GM21723 (cell line): ENCODE measurements around the gene PRKD2.
"Not testable (repeated sequence)": the region's sequence is repeated elsewhere in the genome, so short reads cannot be mapped to it uniquely, and the experiment has no call there.

Experiments used
- ATAC-seq: cut with Tn5 transposase; IDR thresholded peaks from one replicate; pipeline ENCODE4 v1.9.1; 2021; ENCODE audit warnings: mild to moderate bottlenecking, moderate library complexity; ENCODE audit not compliant: unreplicated experiment

PRKD2 gene

GRCh38 chr19:46712768-46713338 lies 4.1 kb downstream of the PRKD2 start:
- ATAC-seq, result not testable (repeated sequence)

GRCh38 chr19:46710687-46711086 lies 6.2 kb downstream of the PRKD2 start:
- ATAC-seq, result no peak

- ATAC-seq, result no peak
These were observed 12.4 kb downstream of the PRKD2 start for GRCh38 chr19:46704379-46705076.

- no peak for ATAC-seq
These were observed 16.2 kb downstream of the PRKD2 start for GRCh38 chr19:46700704-46701103.

- ATAC-seq, result no peak
These were observed 18.3 kb downstream of the PRKD2 start for GRCh38 chr19:46698395-46699321.

- no peak for ATAC-seq
These were observed 19.5 kb downstream of the PRKD2 start for GRCh38 chr19:46697204-46697960.

GRCh38 chr19:46696866-46697203 lies 20.1 kb downstream of the PRKD2 start:
- no peak for ATAC-seq

GRCh38 chr19:46696052-46696451 lies 20.9 kb downstream of the PRKD2 start:
- no peak for ATAC-seq

- no peak for ATAC-seq
These were observed 23.2 kb downstream of the PRKD2 start for GRCh38 chr19:46693760-46694159.

GRCh38 chr19:46692918-46693722 lies 23.8 kb downstream of the PRKD2 start:
- no peak for ATAC-seq

- no peak for ATAC-seq
These were observed 25.0 kb downstream of the PRKD2 start for GRCh38 chr19:46691948-46692347.

GRCh38 chr19:46691104-46691503 lies 25.8 kb downstream of the PRKD2 start:
- no peak for ATAC-seq

GRCh38 chr19:46689358-46689757 lies 27.6 kb downstream of the PRKD2 start:
- no peak for ATAC-seq

- no peak for ATAC-seq
These were observed 29.3 kb downstream of the PRKD2 start for GRCh38 chr19:46687438-46688145.

- no peak for ATAC-seq
These were observed 31.7 kb downstream of the PRKD2 start for GRCh38 chr19:46685189-46685588.

GRCh38 chr19:46678110-46678732 lies 38.7 kb downstream of the PRKD2 start:
- no peak for ATAC-seq

GRCh38 chr19:46674416-46675178 lies 42.3 kb downstream of the PRKD2 start:
- ATAC-seq, result no peak

GRCh38 chr19:46670813-46671212 lies 46.1 kb downstream of the PRKD2 start:
- no peak for ATAC-seq
